Measurements from ENCODE around the gene FLVCR2.

GRCh38 chr14:75660238-75660629 lies 81.8 kb downstream of the FLVCR2 start:
- TF ChIP-seq POLR2A (IDR thresholded peaks at IDR 0.05) (no peak), CTCF (IDR thresholded peaks at IDR 0.05) (no peak)
